Hematopoietic multipotent progenitor cell treated with erythropoietin and hydrocortisone succinate and interleukin-3 and kit ligand, for 8 days (in vitro differentiated cells): ENCODE data around the gene TMCC1.
"Not testable (repeated sequence)": the region's sequence is repeated elsewhere in the genome, so short reads cannot be mapped to it uniquely, and the experiment has no call there.

Experiments
- DNase-seq: peaks from one replicate; pipeline ENCODE4 v3.0.0-alpha.2; 2015

TMCC1 gene

GRCh38 chr3:129768728-129769127, 124.8 kb downstream of the TMCC1 start:
- DNase-seq = no peak

- DNase-seq = peak; percentile 37
Observed at GRCh38 chr3:129766135-129766534, 127.4 kb downstream of the TMCC1 start.

- DNase-seq = no peak
Observed at GRCh38 chr3:129764090-129764489, 129.4 kb downstream of the TMCC1 start.

GRCh38 chr3:129758785-129759320, 134.7 kb downstream of the TMCC1 start:
- DNase-seq = peak; percentile 20

GRCh38 chr3:129758306-129758705, 135.2 kb downstream of the TMCC1 start:
- DNase-seq = no peak

GRCh38 chr3:129756871-129757270, 136.6 kb downstream of the TMCC1 start:
- no peak for DNase-seq

GRCh38 chr3:129751105-129751504, 142.4 kb downstream of the TMCC1 start:
- not testable (repeated sequence) for DNase-seq

- DNase-seq = no peak
Observed at GRCh38 chr3:129749692-129750091, 143.8 kb downstream of the TMCC1 start.

- no peak for DNase-seq
Observed at GRCh38 chr3:129747992-129748391, 145.5 kb downstream of the TMCC1 start.

- no peak for DNase-seq
Observed at GRCh38 chr3:129747136-129747535, 146.4 kb downstream of the TMCC1 start.

- DNase-seq = no peak
Observed at GRCh38 chr3:129746629-129747028, 146.9 kb downstream of the TMCC1 start.

- DNase-seq = no peak
Observed at GRCh38 chr3:129745253-129745652, 148.3 kb downstream of the TMCC1 start.

- DNase-seq = no peak
Observed at GRCh38 chr3:129741794-129742193, 151.7 kb downstream of the TMCC1 start.

- DNase-seq = no peak
Observed at GRCh38 chr3:129740090-129740489, 153.4 kb downstream of the TMCC1 start.

- no peak for DNase-seq
Observed at GRCh38 chr3:129739634-129740033, 153.9 kb downstream of the TMCC1 start.

- DNase-seq = no peak
Observed at GRCh38 chr3:129738172-129738571, 155.3 kb downstream of the TMCC1 start.

- no peak for DNase-seq
Observed at GRCh38 chr3:129736070-129736469, 157.4 kb downstream of the TMCC1 start.

- no peak for DNase-seq
Observed at GRCh38 chr3:129735638-129736037, 157.9 kb downstream of the TMCC1 start.

GRCh38 chr3:129734449-129734848, 159.1 kb downstream of the TMCC1 start:
- DNase-seq = no peak

- no peak for DNase-seq
Observed at GRCh38 chr3:129732200-129732876, 161.2 kb downstream of the TMCC1 start.

- DNase-seq = no peak
Observed at GRCh38 chr3:129727707-129728106, 165.8 kb downstream of the TMCC1 start.

- no peak for DNase-seq
Observed at GRCh38 chr3:129723558-129724324, 169.8 kb downstream of the TMCC1 start.

GRCh38 chr3:129722527-129722926, 171.0 kb downstream of the TMCC1 start:
- DNase-seq = no peak

- DNase-seq = no peak
Observed at GRCh38 chr3:129718201-129718600, 175.3 kb downstream of the TMCC1 start.
